ENCODE data around the gene TRAPPC2. TPM values are rescaled to one million over a fixed set of nuclear protein-coding genes. Genes with fewer than 3 reads are reported as not detected.
A peak's percentile ranks its signal among the peaks of the same experiment; 100 is the strongest.
"Not testable (repeated sequence)": the region's sequence is repeated elsewhere in the genome, so short reads cannot be mapped to it uniquely, and the experiment has no call there.

TRAPPC2 gene
- total RNA-seq, 1 donor from 2014 or later = 16.6 TPM

- no peaks in the 10 kb centered on the region for H3K9me3 ChIP-seq
- H3K27ac ChIP-seq = no peak overlapping the region
- intact Hi-C loops (cut with DNase I) = no loop called here
- no peak for TF ChIP-seq CTCF (IDR thresholded peaks at IDR 0.05)
- no peaks in the 10 kb centered on the region for H3K36me3 ChIP-seq
- H3K4me1 ChIP-seq = peaks cover 2% of the 10 kb centered on the region
- DNase-seq (no peak), ATAC-seq (no peak)
- H3K27me3 ChIP-seq = no peaks in the 10 kb centered on the region
- H3K4me3 ChIP-seq = no peak overlapping the region
Observed at GRCh38 chrX:13670197-13670596, 64.2 kb downstream of the TRAPPC2 start.

- H3K9me3 ChIP-seq; H3K4me3 ChIP-seq; H3K27me3 ChIP-seq; ATAC-seq; H3K36me3 ChIP-seq; H3K4me1 ChIP-seq; intact Hi-C loops (cut with DNase I); DNase-seq: not testable (repeated sequence)
- peak overlapping the region; percentile 51 for H3K27ac ChIP-seq
Observed at GRCh38 chrX:13669755-13670154, 64.7 kb downstream of the TRAPPC2 start.

GRCh38 chrX:13669246-13669737, 65.1 kb downstream of the TRAPPC2 start:
- Histone ChIP-seq H3K4me1 (peaks cover 2% of the 10 kb centered on the region), H3K36me3 (no peaks in the 10 kb centered on the region), H3K27ac (peak overlapping the region; percentile 51), H3K9me3 (no peaks in the 10 kb centered on the region), H3K27me3 (no peaks in the 10 kb centered on the region), H3K4me3 (no peak overlapping the region)
- ATAC-seq (peak; percentile 89), DNase-seq (peak; percentile 64)
- no peak for TF ChIP-seq CTCF (IDR thresholded peaks at IDR 0.05)
- intact Hi-C loops (cut with DNase I) = no loop called here

- no peaks in the 10 kb centered on the region for H3K27me3 ChIP-seq
- no peak for TF ChIP-seq CTCF (IDR thresholded peaks at IDR 0.05)
- no peaks in the 10 kb centered on the region for H3K36me3 ChIP-seq
- intact Hi-C loops (cut with DNase I) = no loop called here
- H3K27ac ChIP-seq = no peak overlapping the region
- H3K9me3 ChIP-seq = no peaks in the 10 kb centered on the region
- no peak overlapping the region for H3K4me3 ChIP-seq
- H3K4me1 ChIP-seq = peaks cover 2% of the 10 kb centered on the region
- ATAC-seq (no peak), DNase-seq (no peak)
Observed at GRCh38 chrX:13667919-13668318, 66.5 kb downstream of the TRAPPC2 start.

GRCh38 chrX:13666836-13667235, 67.6 kb downstream of the TRAPPC2 start:
- H3K9me3 ChIP-seq = no peaks in the 10 kb centered on the region
- no peak overlapping the region for H3K27ac ChIP-seq
- no peaks in the 10 kb centered on the region for H3K27me3 ChIP-seq
- no peak for ATAC-seq
- no peak overlapping the region for H3K4me3 ChIP-seq
- no peak for DNase-seq
- no peak for TF ChIP-seq CTCF (IDR thresholded peaks at IDR 0.05)
- intact Hi-C loops (cut with DNase I) = no loop called here
- H3K4me1 ChIP-seq = peaks cover 2% of the 10 kb centered on the region
- no peaks in the 10 kb centered on the region for H3K36me3 ChIP-seq

GRCh38 chrX:13664020-13664419, 70.4 kb downstream of the TRAPPC2 start:
- ATAC-seq (no peak), DNase-seq (no peak)
- no peaks in the 10 kb centered on the region for H3K27me3 ChIP-seq
- no peak overlapping the region for H3K4me3 ChIP-seq
- intact Hi-C loops (cut with DNase I) = no loop called here
- no peaks in the 10 kb centered on the region for H3K36me3 ChIP-seq
- H3K4me1 ChIP-seq = peaks cover 2% of the 10 kb centered on the region
- no peak for TF ChIP-seq CTCF (IDR thresholded peaks at IDR 0.05)
- H3K27ac ChIP-seq = no peak overlapping the region
- H3K9me3 ChIP-seq = no peaks in the 10 kb centered on the region
